IPS-20b (cell line): Measurements from ENCODE around the gene SLC12A3.

Experiments used
- H3K27ac ChIP-seq: one replicate; pipeline ENCODE4 v1.5.1; 2013; ENCODE audit warnings: low read length
- H3K27me3 ChIP-seq: 2 replicates; pipeline ENCODE4 v1.6.1; 2013; ENCODE audit warnings: mild to moderate bottlenecking, low read length, inconsistent platforms; ENCODE audit not compliant: insufficient read depth
- H3K36me3 ChIP-seq: 2 replicates; pipeline ENCODE4 v1.6.1; 2013; ENCODE audit warnings: low read depth, mild to moderate bottlenecking, inconsistent platforms, low read length, moderate library complexity; ENCODE audit not compliant: insufficient read depth
- H3K4me1 ChIP-seq: 2 replicates; pipeline ENCODE4 v1.6.1; 2013; ENCODE audit warnings: mild to moderate bottlenecking, control low read depth, inconsistent platforms, low read length, moderate library complexity; ENCODE audit not compliant: insufficient read depth
- H3K4me3 ChIP-seq: 2 replicates; pipeline ENCODE4 v1.5.1; 2013; ENCODE audit warnings: mild to moderate bottlenecking, low read length, inconsistent platforms
- H3K9ac ChIP-seq: 2 replicates; pipeline ENCODE4 v1.6.1; 2013; ENCODE audit warnings: low read depth, mild to moderate bottlenecking, inconsistent platforms, low read length, moderate library complexity
- H3K9me3 ChIP-seq: 2 replicates; pipeline ENCODE4 v1.6.1; 2013; ENCODE audit warnings: mild to moderate bottlenecking, low read depth, low read length, inconsistent platforms; ENCODE audit not compliant: insufficient read depth

SLC12A3 gene

GRCh38 chr16:56864960-56865359, at the start of gene SLC12A3:
Gene SLC12A3 (plus strand): TSS chr16:56865207. CDS start chr16:56865236, 29 bp downstream.
- no peaks in the 10 kb centered on the region for H3K27me3 ChIP-seq
- H3K27ac ChIP-seq: no peak within 1 kb of the TSS
- no peaks in the 10 kb centered on the region; the same call in none of the 2 replicates for H3K4me1 ChIP-seq
- H3K36me3 ChIP-seq: no peaks in the 10 kb centered on the region
- no peak within 1 kb of the TSS for H3K4me3 ChIP-seq
- no peaks in the 10 kb centered on the region for H3K9me3 ChIP-seq
- H3K9ac ChIP-seq: no peak within 1 kb of the TSS

- H3K27me3 ChIP-seq: no peaks in the 10 kb centered on the region
- no peaks in the 10 kb centered on the region for H3K9me3 ChIP-seq
- H3K27ac ChIP-seq: no peak overlapping the region
- peaks cover 22% of the 10 kb centered on the region for H3K36me3 ChIP-seq
- no peak overlapping the region for H3K9ac ChIP-seq
- H3K4me1 ChIP-seq: no peaks in the 10 kb centered on the region
- H3K4me3 ChIP-seq: no peak overlapping the region
These were observed 49.3 kb upstream of the SLC12A3 start for GRCh38 chr16:56815721-56816120.

- Histone ChIP-seq H3K4me3 (no peak overlapping the region), H3K27me3 (no peaks in the 10 kb centered on the region), H3K4me1 (no peaks in the 10 kb centered on the region), H3K36me3 (peaks cover 30% of the 10 kb centered on the region), H3K9ac (no peak overlapping the region), H3K9me3 (no peaks in the 10 kb centered on the region), H3K27ac (no peak overlapping the region)
These were observed 48.0 kb upstream of the SLC12A3 start for GRCh38 chr16:56817056-56817455.

GRCh38 chr16:56817938-56818337, 47.1 kb upstream of the SLC12A3 start:
- Histone ChIP-seq H3K27ac (no peak overlapping the region), H3K27me3 (no peaks in the 10 kb centered on the region), H3K4me1 (no peaks in the 10 kb centered on the region; the same call in 1 of the 2 replicates), H3K4me3 (no peak overlapping the region), H3K36me3 (peaks cover 30% of the 10 kb centered on the region), H3K9me3 (no peaks in the 10 kb centered on the region), H3K9ac (no peak overlapping the region)

- Histone ChIP-seq H3K27ac (no peak overlapping the region), H3K9ac (peak overlapping the region; percentile 10; the same call in 1 of the 2 replicates), H3K4me1 (peaks cover 8% of the 10 kb centered on the region; the same call in 1 of the 2 replicates), H3K9me3 (no peaks in the 10 kb centered on the region), H3K36me3 (peaks cover 75% of the 10 kb centered on the region), H3K27me3 (no peaks in the 10 kb centered on the region), H3K4me3 (no peak overlapping the region)
These were observed 41.8 kb upstream of the SLC12A3 start for GRCh38 chr16:56823081-56823733.

GRCh38 chr16:56824331-56824730, 40.7 kb upstream of the SLC12A3 start:
- H3K4me1 ChIP-seq: peaks cover 8% of the 10 kb centered on the region; the same call in 1 of the 2 replicates
- no peaks in the 10 kb centered on the region for H3K9me3 ChIP-seq
- H3K27me3 ChIP-seq: no peaks in the 10 kb centered on the region
- H3K4me3 ChIP-seq: no peak overlapping the region
- H3K27ac ChIP-seq: no peak overlapping the region
- 0 out of 2 replicates have a peak overlapping the region, but pooled peaks have one; percentile 10 for H3K9ac ChIP-seq
- H3K36me3 ChIP-seq: peaks cover 76% of the 10 kb centered on the region

- Histone ChIP-seq H3K9me3 (no peaks in the 10 kb centered on the region), H3K4me3 (no peak overlapping the region), H3K4me1 (peaks cover 8% of the 10 kb centered on the region; the same call in 1 of the 2 replicates), H3K9ac (no peak overlapping the region), H3K36me3 (peaks cover 76% of the 10 kb centered on the region), H3K27me3 (no peaks in the 10 kb centered on the region), H3K27ac (no peak overlapping the region)
These were observed 40.2 kb upstream of the SLC12A3 start for GRCh38 chr16:56824804-56825203.

GRCh38 chr16:56825826-56826225, 39.2 kb upstream of the SLC12A3 start:
- Histone ChIP-seq H3K9ac (no peak overlapping the region), H3K4me3 (no peak overlapping the region), H3K9me3 (no peaks in the 10 kb centered on the region), H3K27me3 (no peaks in the 10 kb centered on the region), H3K4me1 (peaks cover 8% of the 10 kb centered on the region; the same call in 1 of the 2 replicates), H3K36me3 (peaks cover 79% of the 10 kb centered on the region), H3K27ac (no peak overlapping the region)

- H3K27me3 ChIP-seq: no peaks in the 10 kb centered on the region
- peaks cover 92% of the 10 kb centered on the region for H3K36me3 ChIP-seq
- no peak overlapping the region for H3K4me3 ChIP-seq
- no peak overlapping the region for H3K27ac ChIP-seq
- no peak overlapping the region for H3K9ac ChIP-seq
- H3K4me1 ChIP-seq: peaks cover 5% of the 10 kb centered on the region; the same call in 1 of the 2 replicates
- H3K9me3 ChIP-seq: no peaks in the 10 kb centered on the region
These were observed 36.4 kb upstream of the SLC12A3 start for GRCh38 chr16:56828647-56829046.

- H3K4me3 ChIP-seq: no peak overlapping the region
- no peaks in the 10 kb centered on the region for H3K27me3 ChIP-seq
- H3K27ac ChIP-seq: no peak overlapping the region
- peaks cover 92% of the 10 kb centered on the region for H3K36me3 ChIP-seq
- H3K9me3 ChIP-seq: no peaks in the 10 kb centered on the region
- no peak overlapping the region for H3K9ac ChIP-seq
- no peaks in the 10 kb centered on the region for H3K4me1 ChIP-seq
These were observed 34.3 kb upstream of the SLC12A3 start for GRCh38 chr16:56830669-56831068.

GRCh38 chr16:56832768-56833167, 32.2 kb upstream of the SLC12A3 start:
- Histone ChIP-seq H3K4me3 (no peak overlapping the region), H3K27ac (no peak overlapping the region), H3K27me3 (no peaks in the 10 kb centered on the region), H3K36me3 (peaks cover 91% of the 10 kb centered on the region), H3K4me1 (no peaks in the 10 kb centered on the region), H3K9me3 (no peaks in the 10 kb centered on the region), H3K9ac (no peak overlapping the region)

GRCh38 chr16:56833243-56833970, 31.6 kb upstream of the SLC12A3 start:
- Histone ChIP-seq H3K9me3 (no peaks in the 10 kb centered on the region), H3K36me3 (peaks cover 96% of the 10 kb centered on the region)

More at GRCh38 chr16:56833243-56833970, 31.6 kb upstream of the SLC12A3 start:
- Histone ChIP-seq H3K9ac (no peak overlapping the region), H3K27me3 (no peaks in the 10 kb centered on the region), H3K4me3 (no peak overlapping the region), H3K27ac (no peak overlapping the region), H3K4me1 (no peaks in the 10 kb centered on the region)
